ENCODE results near the gene PRPF38B. TPM values are rescaled to one million over a fixed set of nuclear protein-coding genes. Genes with fewer than 3 reads are reported as not detected.

Gene PRPF38B
- total and polyA plus RNA-seq, 4 donors, result 9.5 to 20.9 (median 14.3) TPM

GRCh38 chr1:108715932-108716331, 23.8 kb downstream of the PRPF38B start:
- Histone ChIP-seq H3K4me3 (ENCODE audit: low read depth in 1 of 3, low read length in 3 of 3) (no peak overlapping the region), H3K4me1 (ENCODE audit: control insufficient read depth in 4 of 4, insufficient read depth in 4 of 4, low read length in 3 of 4) (no peaks in the 10 kb centered on the region), H3K27me3 (ENCODE audit: control insufficient read depth in 4 of 4, insufficient read depth in 4 of 4, low read length in 3 of 4) (no peaks in the 10 kb centered on the region), H3K9ac (ENCODE audit: low read depth in 1 of 2, low read length in 2 of 2) (no peak overlapping the region), H3K27ac (ENCODE audit: low read depth in 1 of 2, low read length in 2 of 2) (no peak overlapping the region), H3K9me3 (ENCODE audit: control insufficient read depth in 4 of 4, low read length in 3 of 4) (no peaks in the 10 kb centered on the region), H3K36me3 (ENCODE audit: control insufficient read depth in 4 of 4, insufficient read depth in 3 of 4, low read depth in 1 of 4, low read length in 3 of 4) (no peaks in the 10 kb centered on the region)
- DNase-seq (ENCODE audit: low spot score), result no peak
- WGBS, result 78% methylated on average over 5 of the region's 5 CpGs
- no peak for TF ChIP-seq YY1 (IDR thresholded peaks at IDR 0.05)
- no peak for TF ChIP-seq TAF1 (conservative IDR thresholded peaks at IDR 0.05)
- TF ChIP-seq ZBTB33 (IDR thresholded peaks at IDR 0.05), result no peak
- TF ChIP-seq RXRA (IDR thresholded peaks at IDR 0.05), result no peak
- TF ChIP-seq SP1 (IDR thresholded peaks at IDR 0.05), result no peak
- TF ChIP-seq EGR1 (IDR thresholded peaks at IDR 0.05; ENCODE audit: low read depth in 2 of 2), result no peak
- no peak for TF ChIP-seq NR2F2 (IDR thresholded peaks at IDR 0.05)
- no peak for TF ChIP-seq MAX (IDR thresholded peaks at IDR 0.05)
- TF ChIP-seq FOXA1 (IDR thresholded peaks at IDR 0.05), result no peak
- TF ChIP-seq GABPA (IDR thresholded peaks at IDR 0.05 in 1 of 2, conservative IDR thresholded peaks at IDR 0.05 in 1 of 2), result no peak
- no peak for TF ChIP-seq HNF4G (IDR thresholded peaks at IDR 0.05)
- no peak for TF ChIP-seq FOXA2 (IDR thresholded peaks at IDR 0.05)
- TF ChIP-seq, protein P1, sequence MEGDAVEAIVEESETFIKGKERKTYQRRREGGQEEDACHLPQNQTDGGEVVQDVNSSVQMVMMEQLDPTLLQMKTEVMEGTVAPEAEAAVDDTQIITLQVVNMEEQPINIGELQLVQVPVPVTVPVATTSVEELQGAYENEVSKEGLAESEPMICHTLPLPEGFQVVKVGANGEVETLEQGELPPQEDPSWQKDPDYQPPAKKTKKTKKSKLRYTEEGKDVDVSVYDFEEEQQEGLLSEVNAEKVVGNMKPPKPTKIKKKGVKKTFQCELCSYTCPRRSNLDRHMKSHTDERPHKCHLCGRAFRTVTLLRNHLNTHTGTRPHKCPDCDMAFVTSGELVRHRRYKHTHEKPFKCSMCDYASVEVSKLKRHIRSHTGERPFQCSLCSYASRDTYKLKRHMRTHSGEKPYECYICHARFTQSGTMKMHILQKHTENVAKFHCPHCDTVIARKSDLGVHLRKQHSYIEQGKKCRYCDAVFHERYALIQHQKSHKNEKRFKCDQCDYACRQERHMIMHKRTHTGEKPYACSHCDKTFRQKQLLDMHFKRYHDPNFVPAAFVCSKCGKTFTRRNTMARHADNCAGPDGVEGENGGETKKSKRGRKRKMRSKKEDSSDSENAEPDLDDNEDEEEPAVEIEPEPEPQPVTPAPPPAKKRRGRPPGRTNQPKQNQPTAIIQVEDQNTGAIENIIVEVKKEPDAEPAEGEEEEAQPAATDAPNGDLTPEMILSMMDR (IDR thresholded peaks at IDR 0.05; ENCODE audit: low read depth, low read length, missing input control), result no peak
- no peak for TF ChIP-seq RAD21 (IDR thresholded peaks at IDR 0.05)
- no peak for TF ChIP-seq HNF4A (conservative IDR thresholded peaks at IDR 0.05)
- TF ChIP-seq JUND (IDR thresholded peaks at IDR 0.05), result no peak
- TF ChIP-seq ATF3 (IDR thresholded peaks at IDR 0.05), result no peak

DNA sequence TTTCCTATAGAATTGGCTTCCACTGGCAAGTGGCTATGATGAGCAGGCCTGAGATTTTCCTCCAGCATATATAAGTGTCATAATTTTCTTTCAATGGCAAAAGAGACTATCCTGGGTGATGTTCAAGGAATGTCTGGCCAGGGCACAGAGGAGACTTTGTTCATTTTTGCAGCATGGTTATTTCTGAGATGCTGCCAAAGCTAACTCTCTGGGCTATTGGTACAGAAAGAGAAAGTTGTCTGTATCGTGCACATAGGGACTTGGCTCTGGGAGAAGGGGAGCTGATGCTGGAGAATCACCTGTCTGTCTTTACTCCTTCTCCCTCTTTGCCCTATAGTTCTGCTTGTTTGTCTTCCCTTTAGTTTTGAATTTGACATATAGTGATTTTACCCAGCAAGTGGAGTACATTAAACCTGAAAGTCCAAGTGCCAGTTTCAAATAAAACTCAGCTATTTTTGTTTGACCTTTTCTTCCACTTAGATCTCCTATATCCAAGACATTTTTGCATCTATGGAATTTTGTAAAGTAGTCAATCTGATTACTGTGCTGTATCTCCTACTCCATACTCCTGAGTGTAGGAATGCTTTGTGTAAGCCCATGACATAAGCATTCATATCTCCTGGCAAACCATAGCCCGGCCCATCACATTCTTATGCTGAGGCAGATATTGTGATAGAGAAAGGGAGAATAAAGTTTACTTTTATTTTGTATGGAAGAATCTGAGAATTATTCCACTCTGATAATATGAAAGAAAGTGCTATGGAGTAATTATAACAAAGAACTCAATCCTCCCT, 24.5 kb downstream of the PRPF38B start:
- Histone ChIP-seq H3K9ac (ENCODE audit: low read depth in 1 of 2, low read length in 2 of 2) (no peak overlapping the region), H3K9me3 (ENCODE audit: control insufficient read depth in 4 of 4, low read length in 3 of 4) (no peaks in the 10 kb centered on the region), H3K4me1 (ENCODE audit: control insufficient read depth in 4 of 4, insufficient read depth in 4 of 4, low read length in 3 of 4) (no peaks in the 10 kb centered on the region), H3K27ac (ENCODE audit: low read depth in 1 of 2, low read length in 2 of 2) (no peak overlapping the region), H3K36me3 (ENCODE audit: control insufficient read depth in 4 of 4, insufficient read depth in 3 of 4, low read depth in 1 of 4, low read length in 3 of 4) (no peaks in the 10 kb centered on the region), H3K27me3 (ENCODE audit: control insufficient read depth in 4 of 4, insufficient read depth in 4 of 4, low read length in 3 of 4) (no peaks in the 10 kb centered on the region), H3K4me3 (ENCODE audit: low read depth in 1 of 3, low read length in 3 of 3) (no peak overlapping the region)
- TF ChIP-seq ATF3 (IDR thresholded peaks at IDR 0.05) (no peak), NR2F2 (IDR thresholded peaks at IDR 0.05) (no peak), SP1 (IDR thresholded peaks at IDR 0.05) (no peak), HNF4G (IDR thresholded peaks at IDR 0.05) (no peak), EGR1 (IDR thresholded peaks at IDR 0.05; ENCODE audit: low read depth in 2 of 2) (no peak)
- TF ChIP-seq, protein P1 (IDR thresholded peaks at IDR 0.05; ENCODE audit: low read depth, low read length, missing input control), result no peak
- DNase-seq (ENCODE audit: low spot score), result no peak
- 82% methylated on average over 2 of the region's 2 CpGs for WGBS

Measured in liver (tissue), 9 donors.